GM23338 (cell line): ENCODE data around the gene RPIA. TPM values are rescaled to one million over a fixed set of nuclear protein-coding genes. Genes with fewer than 3 reads are reported as not detected.
"Not testable (repeated sequence)": the region's sequence is repeated elsewhere in the genome, so short reads cannot be mapped to it uniquely, and the experiment has no call there.

Source experiments
- ATAC-seq: fragments of 200-7000 bp; cut with Tn5 transposase; 3 replicates; pipeline ENCODE4 v1.9.1; 2020
- DNase-seq: peaks from one replicate; pipeline ENCODE4 v3.0.0-alpha.2; 2015; ENCODE audit warnings: low spot score
- H2AFZ ChIP-seq: fragments of 200-600 bp; sonication (generic); 2 replicates; pipeline ENCODE4 v1.8.0; 2016; ENCODE audit warnings: antibody characterized with exemption, mild to moderate bottlenecking, moderate library complexity
- H3F3A ChIP-seq: fragments of 200-600 bp; sonication (generic); replicated peaks from 2 replicates; pipeline ENCODE4 v1.8.0; 2017; ENCODE audit warnings: antibody characterized with exemption, mixed run types, low read depth
- H3K27ac ChIP-seq: fragments of 200-600 bp; sonication (generic); 2 replicates; pipeline ENCODE4 v1.6.1; 2016; ENCODE audit warnings: low read depth
- H3K27me3 ChIP-seq: fragments of 200-600 bp; sonication (generic); 2 replicates; pipeline ENCODE4 v1.8.0; 2016; ENCODE audit warnings: mild to moderate bottlenecking, mixed run types, moderate library complexity; ENCODE audit not compliant: insufficient read depth
- H3K36me3 ChIP-seq: fragments of 200-600 bp; sonication (generic); 2 replicates; pipeline ENCODE4 v1.8.0; 2016; ENCODE audit warnings: mild to moderate bottlenecking; ENCODE audit not compliant: insufficient read depth
- H3K4me1 ChIP-seq: fragments of 200-600 bp; sonication (generic); 2 replicates; pipeline ENCODE4 v1.8.0; 2016; ENCODE audit warnings: mild to moderate bottlenecking, moderate library complexity; ENCODE audit not compliant: insufficient read depth
- H3K4me2 ChIP-seq: fragments of 200-600 bp; sonication (generic); 2 replicates; pipeline ENCODE4 v1.7.1; 2017; ENCODE audit warnings: mixed run types
- H3K4me3 ChIP-seq: fragments of 200-600 bp; sonication (generic); 2 replicates; pipeline ENCODE4 v1.6.1; 2016; ENCODE audit warnings: mixed run types
- H3K79me2 ChIP-seq: fragments of 200-600 bp; sonication (generic); replicated peaks from 2 replicates; pipeline ENCODE4 v1.8.0; 2017; ENCODE audit warnings: mild to moderate bottlenecking; ENCODE audit not compliant: insufficient read depth
- H3K9me2 ChIP-seq: fragments of 200-600 bp; sonication (generic); 2 replicates; pipeline ENCODE4 v1.8.0; 2017; ENCODE audit not compliant: insufficient read depth
- H4K20me1 ChIP-seq: fragments of 200-600 bp; sonication (generic); replicated peaks from 2 replicates; pipeline ENCODE4 v1.8.0; 2017; ENCODE audit warnings: mild to moderate bottlenecking; ENCODE audit not compliant: insufficient read depth
- H3K27ac Mint-ChIP-seq: 2 replicates; pipeline ENCODE4 v1.8.0; 2020; ENCODE audit warnings: inconsistent platforms, mild to moderate bottlenecking, moderate library complexity, mixed read lengths
- H3K27me3 Mint-ChIP-seq: 3 replicates; pipeline ENCODE4 v1.8.0; 2022; ENCODE audit warnings: low read depth, mild to moderate bottlenecking, moderate library complexity, mixed read lengths, inconsistent platforms; ENCODE audit not compliant: insufficient read depth, poor library complexity
- H3K36me3 Mint-ChIP-seq: 3 replicates; pipeline ENCODE4 v1.8.0; 2021; ENCODE audit warnings: low read depth, mild to moderate bottlenecking, inconsistent platforms, moderate library complexity, mixed read lengths
- H3K4me1 Mint-ChIP-seq: 3 replicates; pipeline ENCODE4 v1.8.0; 2020; ENCODE audit warnings: mild to moderate bottlenecking, inconsistent platforms, mixed read lengths
- H3K4me3 Mint-ChIP-seq: 3 replicates; pipeline ENCODE4 v1.8.0; 2021; ENCODE audit warnings: moderate library complexity, mild to moderate bottlenecking, inconsistent platforms, mixed read lengths
- H3K9me3 Mint-ChIP-seq: 3 replicates; pipeline ENCODE4 v1.8.0; 2020; ENCODE audit warnings: moderate library complexity, mild to moderate bottlenecking, inconsistent platforms, mixed read lengths
- CTCF ChIP-seq, 2 experiments: fragments of 200-600 bp in 1 of 2; sonication (generic) in 1 of 2; conservative IDR thresholded peaks; 2 replicates each; pipeline versions ENCODE4 v1.5.1 to v1.6.1; 2016 to 2017; ENCODE audit warnings: antibody characterized with exemption in 2 of 2, low read depth in 2 of 2, mild to moderate bottlenecking in 2 of 2, moderate library complexity in 1 of 2
- JUNB ChIP-seq: IDR thresholded peaks from one replicate; pipeline ENCODE4 v1.6.1; 2016; ENCODE audit warnings: antibody characterized with exemption; ENCODE audit not compliant: unreplicated experiment
- NANOG ChIP-seq: IDR thresholded peaks from 2 replicates; pipeline ENCODE4 v1.6.1; 2016; ENCODE audit warnings: antibody characterized with exemption, borderline replicate concordance
- POLR2AphosphoS5 ChIP-seq: IDR thresholded peaks from 2 replicates; pipeline ENCODE4 v1.6.1; 2016; ENCODE audit warnings: antibody characterized with exemption, low read depth
- ZNF114 ChIP-seq: fragments of 250-450 bp; sonication (Bioruptor Pico); IDR thresholded peaks from 2 replicates; pipeline ENCODE4 v1.5.0; 2020; ENCODE audit warnings: mild to moderate bottlenecking, moderate library complexity
- ZNF462 ChIP-seq: fragments of 250-450 bp; sonication (Bioruptor Pico); IDR thresholded peaks from 2 replicates; pipeline ENCODE4 v1.5.0; 2020; ENCODE audit warnings: mild to moderate bottlenecking, moderate library complexity
- polyA plus RNA-seq: library from polyadenylated mRNA; unstranded; fragments of >200 nt; fragmentation: Nextera tagmentation; extraction: Ambion mirVana; gene quantifications from 2 replicates; pipeline ENCODE4 v1.2.1, GENCODE V29; 2016
- total RNA-seq: library from RNA; depleted of rRNA; stranded (reverse); fragments of >200 nt; shearing (Covaris generic); gene quantifications from 2 replicates; pipeline ENCODE4 v1.2.3, GENCODE V29; 2014

The RPIA gene
- total and polyA plus RNA-seq, 2 experiments from 2014 or later, result 18.8 to 22.5 TPM

GRCh38 chr2:88755836-88756235 is 64.4 kb downstream of the RPIA start:
- H3K4me3 ChIP-seq, result no peak overlapping the region
- TF ChIP-seq POLR2AphosphoS5 (no peak), CTCF (conservative IDR thresholded peaks at IDR 0.05; ENCODE audit: low read depth in 2 of 2) (0 out of 4 replicates have a peak, but pooled peaks of 1 of the 2 experiments have one; percentile 14)
- ATAC-seq (no peak; the same call in 2 of the 3 replicates), DNase-seq (peak; percentile 12)
- no peaks in the 10 kb centered on the region for H3K79me2 ChIP-seq
- H3K9me2 ChIP-seq, result no peaks in the 10 kb centered on the region
- Mint-ChIP-seq H3K27ac (no peak overlapping the region), H3K4me3 (no peak overlapping the region), H3K4me1 (peaks cover 4% of the 10 kb centered on the region; the same call in 2 of the 3 replicates), H3K27me3 (peaks cover 12% of the 10 kb centered on the region), H3K9me3 (peaks cover 37% of the 10 kb centered on the region), H3K36me3 (peaks cover 54% of the 10 kb centered on the region)
- H3K27ac ChIP-seq, result no peak overlapping the region
- no peaks in the 10 kb centered on the region for H4K20me1 ChIP-seq
- no peaks in the 10 kb centered on the region for H3K27me3 ChIP-seq
- H3K36me3 ChIP-seq, result peaks cover 10% of the 10 kb centered on the region; the same call in 1 of the 2 replicates
- no peak overlapping the region for H3K4me2 ChIP-seq
- peaks cover 5% of the 10 kb centered on the region for H3K4me1 ChIP-seq
- no peak overlapping the region for H2AFZ ChIP-seq
- H3F3A ChIP-seq, result no peaks in the 10 kb centered on the region

GRCh38 chr2:88757025-88757424 is 65.6 kb downstream of the RPIA start:
- Mint-ChIP-seq H3K36me3 (peaks cover 45% of the 10 kb centered on the region), H3K4me3 (no peak overlapping the region), H3K27me3 (peaks cover 12% of the 10 kb centered on the region), H3K4me1 (peaks cover 4% of the 10 kb centered on the region; the same call in 2 of the 3 replicates), H3K9me3 (peaks cover 37% of the 10 kb centered on the region), H3K27ac (no peak overlapping the region)
- Histone ChIP-seq H3K36me3 (peaks cover 10% of the 10 kb centered on the region; the same call in 1 of the 2 replicates), H3K27me3 (no peaks in the 10 kb centered on the region), H3K9me2 (no peaks in the 10 kb centered on the region), H3K4me3 (no peak overlapping the region), H3K4me2 (no peak overlapping the region), H3F3A (no peaks in the 10 kb centered on the region), H2AFZ (no peak overlapping the region), H4K20me1 (no peaks in the 10 kb centered on the region), H3K79me2 (no peaks in the 10 kb centered on the region), H3K27ac (no peak overlapping the region), H3K4me1 (peaks cover 3% of the 10 kb centered on the region; the same call in 1 of the 2 replicates)
- no peak for DNase-seq
- no peak for ATAC-seq
- TF ChIP-seq ZNF114, result no peak
- TF ChIP-seq NANOG, result no peak
- TF ChIP-seq JUNB, result no peak
- TF ChIP-seq CTCF (conservative IDR thresholded peaks at IDR 0.05; ENCODE audit: low read depth in 2 of 2), result no peak
- TF ChIP-seq ZNF462 (CRISPR knock-in tag), result no peak

GRCh38 chr2:88758702-88759101 is 67.2 kb downstream of the RPIA start:
- H3K27ac ChIP-seq, H3K4me3 ChIP-seq, H3F3A ChIP-seq, ATAC-seq, H3K4me2 ChIP-seq, H3K36me3 ChIP-seq, H4K20me1 ChIP-seq, H3K9me2 ChIP-seq, DNase-seq, H3K4me3 Mint-ChIP-seq, H3K4me1 ChIP-seq, H2AFZ ChIP-seq, H3K27me3 ChIP-seq, H3K4me1 Mint-ChIP-seq, H3K27ac Mint-ChIP-seq, H3K79me2 ChIP-seq: not testable (repeated sequence)
- Mint-ChIP-seq H3K27me3 (peaks cover 19% of the 10 kb centered on the region), H3K9me3 (peaks cover 45% of the 10 kb centered on the region), H3K36me3 (peaks cover 38% of the 10 kb centered on the region)
